ENCODE data around the gene ATP8A1.
"Not testable (repeated sequence)": the region's sequence is repeated elsewhere in the genome, so short reads cannot be mapped to it uniquely, and the experiment has no call there.

Gene ATP8A1

GRCh38 chr4:42474406-42474805 is 182.5 kb downstream of the ATP8A1 start:
- DNase-seq (ENCODE audit: low read depth in 1 of 2, low spot score in 1 of 2), result no peak

DNA sequence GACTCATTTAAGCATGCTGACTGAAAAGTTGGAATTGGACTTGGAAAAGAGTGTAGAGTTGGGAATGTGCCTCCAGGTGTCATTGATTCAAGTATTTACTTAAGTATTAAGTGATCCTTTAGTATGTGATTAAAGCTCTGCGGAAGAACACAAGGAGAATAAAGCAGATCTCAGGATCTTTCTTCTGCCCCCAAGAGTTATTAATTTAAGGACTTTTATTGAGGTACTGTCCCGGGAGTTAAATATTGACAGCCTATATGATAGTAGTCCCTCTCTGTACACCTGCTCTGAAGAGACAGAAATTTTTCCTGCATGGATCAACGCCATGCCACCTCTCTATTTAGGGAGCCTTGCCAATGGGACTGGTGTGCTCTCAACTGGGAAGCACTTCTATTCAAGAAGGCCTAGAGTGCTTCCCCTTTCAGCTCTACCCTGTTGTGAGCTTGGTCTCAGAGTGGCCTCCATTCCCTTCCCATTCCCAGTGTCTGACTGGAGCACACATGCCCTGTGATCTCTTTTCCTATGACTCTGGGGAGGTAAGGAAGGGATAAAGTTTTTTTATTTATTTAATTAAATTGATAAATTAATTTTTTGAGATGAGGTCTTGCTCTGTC is 183.7 kb downstream of the ATP8A1 start:
- DNase-seq (ENCODE audit: low read depth in 1 of 2, low spot score in 1 of 2), result no peak

- no peak for DNase-seq (ENCODE audit: low read depth in 1 of 2, low spot score in 1 of 2)
These were observed 185.0 kb downstream of the ATP8A1 start for GRCh38 chr4:42471896-42472295.

DNA sequence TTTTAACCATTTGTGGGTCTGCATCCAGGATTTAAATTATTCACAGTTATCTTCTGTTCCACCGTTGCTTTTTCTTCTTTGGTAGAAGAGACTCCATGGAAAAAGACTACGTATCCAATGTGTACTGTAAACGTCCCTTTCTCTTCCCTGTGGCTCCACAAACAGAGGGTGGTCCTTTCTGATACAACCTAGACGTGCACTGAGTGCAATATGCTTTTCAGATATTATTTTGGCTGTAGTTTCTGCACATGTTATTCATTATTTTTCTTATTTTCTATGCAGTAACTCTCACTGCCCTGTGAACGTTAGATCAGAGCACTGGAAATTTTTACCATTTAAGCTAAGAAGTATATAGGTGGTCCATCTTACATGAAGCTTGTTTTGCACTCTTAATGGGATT is 186.9 kb downstream of the ATP8A1 start:
- DNase-seq (ENCODE audit: low read depth in 1 of 2, low spot score in 1 of 2), result no peak

DNA sequence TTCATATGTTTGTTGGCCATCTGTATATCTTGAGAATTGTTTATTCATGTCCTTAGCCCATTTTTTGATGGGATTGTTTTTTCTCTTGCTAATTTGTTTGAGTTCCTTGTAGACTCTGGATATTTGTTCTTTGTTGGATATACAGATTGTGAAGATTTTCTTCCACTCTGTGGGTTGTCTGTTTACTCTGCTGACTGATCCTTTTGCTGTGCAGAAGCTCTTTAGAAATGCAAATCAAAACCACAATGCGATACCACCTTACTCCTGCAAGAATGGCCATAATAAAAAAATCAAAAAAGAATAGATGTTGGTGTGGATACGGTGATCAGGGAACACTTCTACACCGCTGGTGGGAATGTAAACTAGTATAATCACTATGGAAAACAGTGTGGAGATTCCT is 189.1 kb downstream of the ATP8A1 start:
- not testable (repeated sequence) for DNase-seq (ENCODE audit: low read depth in 1 of 2, low spot score in 1 of 2)

GRCh38 chr4:42466273-42466844 is 190.5 kb downstream of the ATP8A1 start:
- DNase-seq (ENCODE audit: low read depth in 1 of 2, low spot score in 1 of 2), result no peak

DNA sequence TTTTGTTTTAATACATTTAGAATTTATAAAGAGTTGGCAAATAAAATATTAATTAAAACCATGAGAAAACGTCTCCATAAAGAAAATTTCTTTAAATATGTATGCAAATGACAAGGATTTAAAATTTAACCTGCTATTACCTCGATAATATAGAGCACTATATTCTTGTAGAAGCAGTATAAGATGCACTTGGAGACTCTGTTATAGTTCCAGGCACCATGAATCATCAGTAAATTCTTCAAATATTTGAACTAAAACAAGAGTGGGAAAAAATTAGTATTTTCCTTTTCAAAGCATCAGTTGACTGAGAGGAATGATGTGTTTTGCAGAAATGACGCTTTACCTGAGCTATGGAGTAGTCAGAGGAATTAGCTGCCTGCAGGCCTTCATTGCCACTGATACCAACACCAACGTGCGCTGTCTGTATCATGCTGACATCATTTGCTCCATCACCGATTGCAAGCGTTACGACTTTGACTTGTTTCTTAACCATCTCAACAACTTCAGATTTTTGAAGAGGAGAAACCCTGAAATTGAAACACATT is 192.3 kb downstream of the ATP8A1 start:
- DNase-seq (ENCODE audit: low read depth in 1 of 2, low spot score in 1 of 2), result no peak

DNA sequence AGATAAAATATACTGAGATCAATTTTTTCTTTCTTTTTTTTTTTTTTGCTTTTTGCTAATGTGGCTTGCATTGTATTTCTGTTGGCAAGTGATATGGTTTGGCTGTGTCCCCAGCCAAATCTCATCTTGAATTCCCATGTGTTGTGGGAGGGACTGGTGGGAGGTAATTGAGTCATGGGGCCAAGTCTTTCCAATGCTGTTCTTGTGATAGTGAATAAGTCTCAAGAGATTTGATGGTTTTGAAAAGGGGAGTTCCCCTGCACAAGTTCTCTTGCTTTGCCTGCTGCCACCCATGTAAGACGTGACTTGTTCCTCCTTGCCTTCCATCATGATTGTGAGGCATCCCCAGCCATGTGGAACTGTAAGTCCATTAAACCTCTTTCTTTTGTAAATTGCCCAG is 195.7 kb downstream of the ATP8A1 start:
- not testable (repeated sequence) for DNase-seq (ENCODE audit: low read depth in 1 of 2, low spot score in 1 of 2)

- DNase-seq (ENCODE audit: low read depth in 1 of 2, low spot score in 1 of 2), result no peak
These were observed 196.9 kb downstream of the ATP8A1 start for GRCh38 chr4:42460043-42460442.

DNA sequence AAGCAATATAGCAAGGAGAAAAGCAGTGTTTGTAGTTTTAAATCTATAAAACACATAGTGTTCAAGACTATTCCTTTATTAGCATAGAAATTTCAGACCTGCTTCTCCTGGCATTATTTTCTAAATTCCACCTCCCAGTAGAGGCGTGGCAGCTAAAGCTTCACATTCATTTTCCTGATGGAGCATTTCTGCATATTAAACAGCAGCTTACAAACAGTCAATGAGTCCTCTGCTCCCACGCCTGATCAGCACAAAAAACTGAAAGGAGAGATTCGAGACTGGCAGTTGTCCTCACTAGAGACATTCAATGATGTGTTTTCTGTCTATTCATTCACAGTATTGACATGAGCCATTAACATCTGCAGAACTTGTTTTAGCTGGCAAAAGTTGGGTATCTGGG is 198.2 kb downstream of the ATP8A1 start:
- DNase-seq (ENCODE audit: low read depth in 1 of 2, low spot score in 1 of 2), result no peak

DNA sequence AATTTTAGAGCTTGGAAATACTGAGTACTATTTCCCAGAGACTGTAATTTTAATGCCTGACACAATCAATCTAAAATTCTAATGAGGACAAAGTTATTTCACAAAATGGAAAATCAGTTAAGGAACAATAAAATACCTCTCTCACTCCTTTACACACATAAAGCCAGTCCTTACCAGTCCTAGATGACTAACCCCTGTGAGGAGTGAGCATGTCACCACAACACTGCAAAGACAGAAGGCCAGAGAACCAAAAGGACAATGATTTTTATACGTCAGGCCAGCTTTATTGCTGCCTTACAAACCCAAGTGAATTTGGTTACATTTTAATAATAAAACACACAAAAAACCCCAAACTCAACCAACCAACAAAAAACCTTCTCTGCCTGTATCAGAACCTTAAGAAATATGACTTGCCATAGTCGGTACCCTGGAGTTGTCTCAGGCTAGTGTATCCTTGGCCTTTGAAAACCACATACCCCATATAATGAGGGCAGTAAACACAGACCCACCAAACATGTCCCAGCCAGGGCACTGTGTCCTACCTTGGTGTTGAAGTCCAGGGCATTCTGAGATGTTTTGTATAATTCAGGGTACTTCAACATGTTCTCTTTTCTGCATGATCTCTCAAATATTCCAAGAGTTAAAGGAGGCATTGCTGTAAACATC is 202.0 kb downstream of the ATP8A1 start:
- no peak for DNase-seq (ENCODE audit: low read depth in 1 of 2, low spot score in 1 of 2)

- no peak for DNase-seq (ENCODE audit: low read depth in 1 of 2, low spot score in 1 of 2)
These were observed 203.3 kb downstream of the ATP8A1 start for GRCh38 chr4:42453612-42454011.

DNA sequence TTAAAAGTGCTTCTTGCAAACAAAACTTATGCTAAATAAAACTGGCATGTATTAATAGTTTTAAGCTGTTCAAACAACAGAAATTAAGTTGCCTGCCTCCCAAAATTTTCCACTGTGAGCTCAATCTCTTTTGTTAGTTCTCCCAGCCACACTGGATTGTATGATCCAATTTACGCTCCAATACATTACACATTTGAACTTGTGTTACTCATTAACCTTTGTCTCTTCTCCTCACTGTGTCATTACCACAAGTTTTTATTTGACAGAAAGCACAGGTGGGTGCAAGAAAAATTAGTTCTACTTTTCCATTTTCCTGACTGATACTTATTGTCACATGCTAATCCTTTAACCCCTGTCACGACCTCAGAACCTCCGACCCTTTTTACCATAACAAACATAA is 204.1 kb downstream of the ATP8A1 start:
- DNase-seq (ENCODE audit: low read depth in 1 of 2, low spot score in 1 of 2), result no peak

DNA sequence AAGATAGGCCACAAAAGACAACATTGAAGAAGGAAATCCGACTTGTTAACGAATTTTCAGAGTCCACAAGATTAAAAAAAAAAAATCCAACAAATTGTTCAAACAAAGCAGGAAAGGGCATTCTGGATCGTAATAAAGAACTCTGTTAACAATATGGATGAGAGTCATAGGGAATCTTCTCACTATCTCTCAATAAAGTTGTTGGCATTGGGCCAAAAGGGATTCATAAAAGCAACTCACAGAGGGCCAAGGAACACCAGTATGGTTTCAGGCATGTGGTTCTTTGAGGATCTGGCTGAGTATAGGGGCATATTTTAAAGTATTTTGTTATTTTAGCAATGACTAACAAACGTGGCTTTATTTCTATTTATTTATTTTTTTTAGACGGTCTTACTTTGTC is 210.1 kb downstream of the ATP8A1 start:
- DNase-seq (ENCODE audit: low read depth in 1 of 2, low spot score in 1 of 2), result no peak

GRCh38 chr4:42445038-42445437 is 211.9 kb downstream of the ATP8A1 start:
- DNase-seq (ENCODE audit: low read depth in 1 of 2, low spot score in 1 of 2), result no peak

DNA sequence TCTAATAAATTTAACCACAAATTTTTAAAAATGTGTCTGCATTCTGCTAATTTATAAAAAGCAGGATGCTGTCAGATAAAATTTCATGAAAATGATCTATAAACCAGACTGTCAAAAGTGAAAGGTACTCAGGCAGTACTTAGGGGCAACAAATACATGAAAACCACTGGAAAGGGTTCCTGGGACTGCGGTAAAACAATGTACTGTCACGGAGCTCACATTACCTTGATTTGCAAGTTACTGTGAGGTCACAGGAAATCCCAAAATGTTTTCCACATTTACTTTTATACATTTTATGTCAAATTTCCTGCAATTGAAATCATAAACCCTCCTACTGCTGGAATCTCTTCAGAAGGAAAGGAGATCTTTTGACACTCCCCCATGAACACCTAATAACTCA is 214.3 kb downstream of the ATP8A1 start:
- no peak for DNase-seq (ENCODE audit: low read depth in 1 of 2, low spot score in 1 of 2)

DNA sequence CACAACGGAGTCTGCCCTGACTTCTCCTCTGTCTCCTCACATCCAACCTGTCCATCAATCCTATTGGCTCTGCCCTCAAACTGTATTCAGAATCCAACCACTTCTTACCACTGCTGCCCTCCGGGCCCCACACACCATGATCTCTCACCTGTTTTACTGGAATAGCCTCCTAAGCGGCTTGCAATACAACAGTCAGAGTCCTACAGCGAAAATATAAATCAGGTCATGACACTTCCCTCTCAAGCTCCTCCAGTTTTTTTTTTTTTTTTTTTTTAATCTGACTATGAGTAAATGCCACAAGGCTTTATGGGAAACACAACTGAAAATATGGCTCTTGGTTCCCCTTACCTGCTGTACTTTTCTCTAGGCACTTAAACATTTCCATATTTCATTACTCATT is 216.8 kb downstream of the ATP8A1 start:
- DNase-seq (ENCODE audit: low read depth in 1 of 2, low spot score in 1 of 2), result no peak

DNA sequence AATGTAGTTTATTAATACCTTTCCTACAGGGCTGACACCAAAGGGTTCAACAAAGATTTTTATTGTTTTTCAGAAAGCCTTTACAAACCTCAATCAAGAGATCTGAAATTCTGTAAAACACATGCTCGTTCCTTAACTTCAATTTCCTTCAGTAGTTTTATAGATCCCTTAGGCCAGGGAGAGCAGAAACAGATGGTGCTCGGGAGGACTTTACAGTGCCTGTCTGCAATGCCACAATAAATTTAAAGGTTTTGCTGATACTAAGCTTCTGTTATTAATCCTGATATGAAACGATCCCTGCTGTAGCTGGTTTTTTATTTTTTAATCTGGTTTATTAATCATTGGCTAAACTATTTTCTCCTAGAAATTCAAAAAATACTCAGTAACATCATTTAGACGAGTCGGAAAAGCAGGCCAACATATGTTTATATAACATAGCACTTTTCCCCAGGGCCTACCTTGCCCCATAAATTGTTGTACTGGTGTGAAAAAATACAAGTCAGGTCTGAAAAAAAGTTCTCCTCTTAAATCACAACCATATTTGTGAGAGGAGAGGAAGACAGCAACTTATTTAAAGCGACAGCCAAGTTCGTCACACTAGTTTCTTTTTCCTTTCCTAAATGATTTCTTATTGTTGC is 219.9 kb downstream of the ATP8A1 start:
- DNase-seq (ENCODE audit: low read depth in 1 of 2, low spot score in 1 of 2), result no peak

DNA sequence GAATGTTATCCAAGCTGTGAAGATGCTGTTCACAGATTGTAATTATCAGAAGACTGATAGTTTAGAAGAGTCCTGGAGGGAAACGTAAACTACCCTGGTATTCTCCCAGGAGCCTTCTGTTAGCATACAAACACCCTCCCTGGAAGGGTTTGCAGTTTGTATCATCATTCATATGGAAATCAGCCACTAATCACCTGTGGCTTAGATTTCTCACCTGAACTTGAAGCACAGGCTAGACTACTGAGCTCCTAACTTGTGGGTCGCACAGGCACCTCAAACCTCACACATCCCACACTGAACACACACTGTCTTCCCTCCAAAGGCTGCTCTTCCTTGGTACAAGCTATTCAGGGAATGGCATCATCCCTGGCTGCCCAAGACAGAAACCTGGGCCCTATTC is 228.9 kb downstream of the ATP8A1 start:
- DNase-seq (ENCODE audit: low read depth in 1 of 2, low spot score in 1 of 2), result no peak

- DNase-seq (ENCODE audit: low read depth in 1 of 2, low spot score in 1 of 2), result no peak
These were observed 231.5 kb downstream of the ATP8A1 start for GRCh38 chr4:42425146-42426065.

- no peak for DNase-seq (ENCODE audit: low read depth in 1 of 2, low spot score in 1 of 2)
These were observed 236.8 kb downstream of the ATP8A1 start for GRCh38 chr4:42420140-42420539.
